Heart left ventricle (tissue), 16 donors: Measurements from ENCODE around the gene FAM168B. TPM values are rescaled to one million over a fixed set of nuclear protein-coding genes. Genes with fewer than 3 reads are reported as not detected.

ENCODE experiments used
- ATAC-seq, 4 donors: fragments of 200-7000 bp; cut with Tn5 transposase; one replicate each; pipeline ENCODE4 v1.9.1; 2020 to 2022; ENCODE audit warnings: moderate library complexity in 4 of 4, mild to moderate bottlenecking in 3 of 4, moderate number of reproducible peaks in 1 of 4
- DNase-seq, 5 donors: peaks; one replicate each; pipeline ENCODE4 v3.0.0-alpha.2; 2020
- H3K27ac ChIP-seq, 12 donors: fragments of 200-600 bp; sonication (generic) in 4 of 12; one replicate each; pipeline versions ENCODE4 v1.5.0 to v1.8.0; 2016 to 2022; ENCODE audit warnings: mild to moderate bottlenecking in 2 of 12
- H3K27me3 ChIP-seq, 9 donors: fragments of 200-600 bp; sonication (generic) in 2 of 9; one replicate each; pipeline versions ENCODE4 v1.5.1 to v1.8.0; 2016 to 2022; ENCODE audit warnings: mild to moderate bottlenecking in 3 of 9
- H3K36me3 ChIP-seq, 9 donors: fragments of 200-600 bp; sonication (generic) in 2 of 9; one replicate each; pipeline versions ENCODE4 v1.5.0 to v1.8.0; 2018 to 2022; ENCODE audit warnings: mild to moderate bottlenecking in 2 of 9
- H3K4me1 ChIP-seq, 12 donors: fragments of 200-600 bp; sonication (generic) in 4 of 12; one replicate each; pipeline versions ENCODE4 v1.5.0 to v1.8.0; 2016 to 2022; ENCODE audit warnings: mild to moderate bottlenecking in 3 of 12
- H3K4me3 ChIP-seq, 12 donors: fragments of 200-600 bp; sonication (generic) in 4 of 12; one replicate each; pipeline versions ENCODE4 v1.5.0 to v1.8.0; 2017 to 2022; ENCODE audit warnings: mild to moderate bottlenecking in 9 of 12, moderate library complexity in 4 of 12
- H3K9me3 ChIP-seq, 12 donors: fragments of 200-600 bp; sonication (generic) in 4 of 12; one replicate each; pipeline versions ENCODE4 v1.5.0 to v1.8.0; 2016 to 2022; ENCODE audit warnings: mild to moderate bottlenecking in 1 of 12
- POLR2A ChIP-seq, 2 donors: fragments of 450-650 bp; IDR thresholded peaks; one replicate each; pipeline ENCODE4 v1.6.1; 2017; ENCODE audit warnings: antibody characterized with exemption in 2 of 2, mild to moderate bottlenecking in 2 of 2, moderate library complexity in 2 of 2
- WGBS, 4 donors: extraction: QIAGEN DNeasy Blood & Tissue Kit in 2 of 4; methylation state at CpG; one replicate each; pipeline versions ENCODE4 v1.1.5 to v1.1.7; 2013 to 2018; 5-methylcytosine and 5-hydroxymethylcytosine counted together
- intact Hi-C, 10 donors: fragments of 100-400 bp; cut with DNase I; formaldehyde crosslinking; loops; one replicate each; pipeline versions ENCODE4 v1.11.1 to v1.14.2; 2022
- polyA plus RNA-seq, 2 donors: library from polyadenylated mRNA; stranded (reverse); fragments of 200-250 nt; gene quantifications; one replicate each; pipeline ENCODE4 v1.2.3, GENCODE V29; 2013
- total RNA-seq, 9 donors: library from RNA; depleted of rRNA in 2 of 9; stranded (reverse); fragments of >200 nt in 2 of 9; fragmentation: NEBNext Ultra II Directional in 3 of 9; extraction: Animal tissue kit (Norgen Biotek cat#: 25700) in 3 of 9; gene quantifications; one replicate each; pipeline versions ENCODE4 v1.1.0 to v1.2.4, GENCODE V29; 2016 to 2023
- TF ChIP-seq, protein P1 (sequence below), 12 donors: fragments of 200-600 bp; sonication (generic) in 4 of 12; IDR thresholded peaks; one replicate each; pipeline versions ENCODE4 v1.5.0 to v1.8.0; 2018 to 2022; ENCODE audit warnings: antibody characterized with exemption in 12 of 12, mild to moderate bottlenecking in 5 of 12
- donor health status: ischemic (EF 13 %, LVEDD 7.1; RV severe dilation, severe dysfunction).
- donor health status: healthy with polysubstance abuse.
- donor health status: DM: no; HTN: yes; CAD: no.
- donor health status: DM: no; HTN: no; CAD: no.
- donor health status: ischemic (EF 25% LVEDD 6.9; RV normal size, moderate dysfunction).
- donor health status: ischemic (EF 25% LVEDD 5.7; RV mildly dilated, moderate dysfunction).
- donor health status: healthy.
- donor health status: DM: yes; HTN: yes; CAD: no.
- donor health status: ischemic (EF 35%, LVEDD 5.7; RV mildly dilated, moderate dysfunction).
- donor health status: nonischemic (EF 11% LVEDD 7.7; RV severe dilation, severe dysfunction).
- donor health status: DM: yes; HTN: yes; CAD: no.
- donor health status: PGD.
- donor health status: ischemic (EF 29% LVEDD 5.4; RV normal size, mild dysfunction).
- donor health status: nonischemic (EF 23%, LVEDD 6.1; RV moderate dilation, normal function).

FAM168B gene
- total and polyA plus RNA-seq, 11 donors = 23.0 to 174 (median 86.9) TPM

DNA sequence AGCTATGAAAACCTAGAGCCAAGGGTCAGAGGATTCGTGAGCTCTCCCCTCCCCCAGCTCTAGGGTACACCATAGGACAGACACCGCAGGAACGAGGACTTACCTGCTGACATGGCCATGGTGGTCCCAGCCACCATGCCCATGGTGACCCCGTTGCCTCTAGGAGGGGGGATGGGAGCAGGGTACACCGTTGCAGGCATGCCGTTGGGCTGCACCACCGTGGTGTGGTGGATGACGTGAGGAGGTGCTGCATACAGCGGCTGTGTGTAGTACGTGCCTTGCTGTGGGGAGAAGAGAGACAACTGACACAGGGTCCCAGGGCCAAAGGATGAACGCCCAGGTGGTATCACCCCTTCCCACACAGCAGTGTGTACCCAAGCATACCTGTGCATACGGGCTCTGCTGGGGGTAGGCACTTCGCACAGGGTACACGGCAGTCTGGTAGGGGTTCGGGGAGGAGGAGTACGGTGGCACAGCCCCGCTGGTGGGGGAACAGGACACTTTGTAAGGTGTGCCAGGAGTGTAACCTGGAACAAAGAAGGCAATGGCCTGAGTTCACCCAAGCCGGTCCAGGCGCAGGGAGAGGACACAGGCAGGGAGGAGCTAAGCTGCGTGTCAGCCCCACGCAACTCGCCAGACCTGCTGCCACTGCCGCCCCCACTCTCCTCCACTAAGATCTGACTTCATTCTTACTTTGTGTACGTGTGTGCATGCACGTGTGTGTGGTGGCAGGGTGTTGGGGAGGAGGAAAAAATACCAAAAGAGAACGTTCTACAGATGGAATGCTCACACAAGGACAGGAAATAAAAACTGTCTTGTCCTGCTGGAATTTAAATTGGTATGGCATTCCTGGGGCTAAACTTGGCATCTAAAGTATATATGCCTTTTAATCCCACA is 37.8 kb downstream of the FAM168B start:
- intact Hi-C loops = no loop called here
- H3K4me1 ChIP-seq = peaks cover 0 to 38% (median 15%) of the 10 kb centered on the region in 12 donors
- no peaks in the 10 kb centered on the region for H3K27me3 ChIP-seq
- H3K4me3 ChIP-seq = no peak overlapping the region
- DNase-seq (no peak), ATAC-seq (peak in 3 of 4 donors; percentile 19 to 47 (median 36))
- WGBS, 4 donors = 87 to 92% (median 91%) methylated on average over 18 to 26 of the region's 26 CpGs
- peaks cover 8 to 98% (median 86%) of the 10 kb centered on the region in 9 donors for H3K36me3 ChIP-seq
- no peaks in the 10 kb centered on the region for H3K9me3 ChIP-seq
- H3K27ac ChIP-seq = no peak overlapping the region
- TF ChIP-seq, protein P1, sequence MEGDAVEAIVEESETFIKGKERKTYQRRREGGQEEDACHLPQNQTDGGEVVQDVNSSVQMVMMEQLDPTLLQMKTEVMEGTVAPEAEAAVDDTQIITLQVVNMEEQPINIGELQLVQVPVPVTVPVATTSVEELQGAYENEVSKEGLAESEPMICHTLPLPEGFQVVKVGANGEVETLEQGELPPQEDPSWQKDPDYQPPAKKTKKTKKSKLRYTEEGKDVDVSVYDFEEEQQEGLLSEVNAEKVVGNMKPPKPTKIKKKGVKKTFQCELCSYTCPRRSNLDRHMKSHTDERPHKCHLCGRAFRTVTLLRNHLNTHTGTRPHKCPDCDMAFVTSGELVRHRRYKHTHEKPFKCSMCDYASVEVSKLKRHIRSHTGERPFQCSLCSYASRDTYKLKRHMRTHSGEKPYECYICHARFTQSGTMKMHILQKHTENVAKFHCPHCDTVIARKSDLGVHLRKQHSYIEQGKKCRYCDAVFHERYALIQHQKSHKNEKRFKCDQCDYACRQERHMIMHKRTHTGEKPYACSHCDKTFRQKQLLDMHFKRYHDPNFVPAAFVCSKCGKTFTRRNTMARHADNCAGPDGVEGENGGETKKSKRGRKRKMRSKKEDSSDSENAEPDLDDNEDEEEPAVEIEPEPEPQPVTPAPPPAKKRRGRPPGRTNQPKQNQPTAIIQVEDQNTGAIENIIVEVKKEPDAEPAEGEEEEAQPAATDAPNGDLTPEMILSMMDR (IDR thresholded peaks at IDR 0.05) = no peak
- no peak for TF ChIP-seq POLR2A (IDR thresholded peaks at IDR 0.05)

DNA sequence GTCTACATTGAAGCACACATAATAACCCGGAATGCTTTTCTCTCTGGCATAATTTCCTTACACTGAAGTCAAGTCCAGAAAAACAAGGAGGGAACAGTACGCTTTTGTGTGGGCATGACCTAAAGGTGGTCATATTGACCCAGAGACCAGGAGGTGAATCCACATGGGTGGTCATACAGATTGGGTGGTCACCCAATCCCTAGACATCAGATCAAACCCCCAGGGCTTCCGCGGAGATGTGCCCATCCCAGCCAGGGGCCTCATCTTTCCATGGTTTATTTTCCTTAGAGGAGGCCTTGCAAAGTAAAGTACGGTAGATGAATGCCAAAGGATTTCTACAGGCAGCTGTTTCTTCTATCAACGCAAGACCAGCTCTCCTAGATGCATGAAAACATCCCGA is 38.8 kb downstream of the FAM168B start:
- WGBS, 4 donors = 89 to 94% (median 93%) methylated on average over 7 of the region's 7 CpGs
- Histone ChIP-seq H3K4me1 (peaks cover 0 to 38% (median 15%) of the 10 kb centered on the region in 12 donors), H3K27ac (no peak overlapping the region), H3K36me3 (peaks cover 8 to 98% (median 86%) of the 10 kb centered on the region in 9 donors), H3K27me3 (no peaks in the 10 kb centered on the region), H3K9me3 (no peaks in the 10 kb centered on the region), H3K4me3 (no peak overlapping the region)
- no peak for ATAC-seq
- TF ChIP-seq POLR2A (IDR thresholded peaks at IDR 0.05) = no peak
- TF ChIP-seq, protein P1 (IDR thresholded peaks at IDR 0.05) = no peak
- intact Hi-C loops = no loop called here
- no peak for DNase-seq

DNA sequence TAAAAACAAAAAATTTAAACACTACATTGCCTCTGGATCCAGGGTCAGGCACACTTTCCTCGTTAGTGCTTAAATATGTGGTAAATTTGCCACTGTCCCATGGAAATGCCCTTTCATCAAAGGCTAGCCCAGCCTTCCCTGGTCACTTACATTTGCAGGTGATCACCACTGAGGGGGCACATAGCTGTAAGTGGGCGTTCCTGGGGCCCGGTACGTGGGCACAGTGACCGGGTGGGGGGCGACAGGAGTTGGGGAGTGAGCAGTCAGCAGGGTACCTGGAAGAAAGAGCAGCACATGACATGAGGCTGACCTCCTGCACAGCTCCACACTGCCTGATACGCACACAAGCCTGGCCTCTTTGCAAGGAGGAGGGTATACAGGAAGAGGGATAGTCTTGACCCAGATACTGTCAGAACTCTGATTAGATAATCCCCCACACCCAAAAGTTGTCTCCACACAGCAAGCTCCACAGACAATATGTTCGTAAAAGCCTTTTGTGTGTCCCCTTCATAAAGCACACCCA is 40.5 kb downstream of the FAM168B start:
- H3K36me3 ChIP-seq = peaks cover 8 to 100% (median 93%) of the 10 kb centered on the region in 9 donors
- TF ChIP-seq, protein P1 (IDR thresholded peaks at IDR 0.05) = no peak
- TF ChIP-seq POLR2A (IDR thresholded peaks at IDR 0.05) = no peak
- no peak for DNase-seq
- ATAC-seq = no peak
- intact Hi-C loops = no loop called here
- H3K27me3 ChIP-seq = no peaks in the 10 kb centered on the region
- H3K9me3 ChIP-seq = no peaks in the 10 kb centered on the region
- peaks cover 0 to 25% (median 13%) of the 10 kb centered on the region in 12 donors for H3K4me1 ChIP-seq
- no peak overlapping the region for H3K4me3 ChIP-seq
- 90 to 93% (median 90%) methylated on average over 8 of the region's 8 CpGs for WGBS, 4 donors
- no peak overlapping the region for H3K27ac ChIP-seq

DNA sequence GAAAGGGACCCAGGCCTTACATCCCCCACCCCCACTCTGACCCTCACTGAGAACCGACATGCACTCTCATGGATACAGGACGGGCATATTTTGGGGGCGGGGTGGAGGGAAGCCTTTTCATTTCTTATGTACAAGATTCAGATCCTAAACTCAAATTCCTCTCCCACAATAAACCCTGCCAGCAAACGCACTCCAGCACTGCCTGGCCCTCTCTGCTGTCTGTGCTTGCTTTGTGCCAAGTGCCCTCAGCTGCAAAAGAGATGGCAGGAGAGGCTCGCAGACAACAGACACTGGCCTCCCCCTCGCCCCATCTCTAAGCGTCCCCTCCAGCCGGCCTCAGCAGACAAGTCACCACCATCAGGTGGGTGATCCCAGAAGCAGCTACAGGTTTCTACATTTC is 42.4 kb downstream of the FAM168B start:
- WGBS, 4 donors = 83 to 92% (median 88%) methylated on average over 8 of the region's 8 CpGs
- no peak overlapping the region for H3K4me3 ChIP-seq
- ATAC-seq (no peak), DNase-seq (no peak)
- peaks cover 8 to 99% (median 89%) of the 10 kb centered on the region in 9 donors for H3K36me3 ChIP-seq
- H3K4me1 ChIP-seq = peaks cover 0 to 18% (median 4%) of the 10 kb centered on the region in 12 donors
- H3K27ac ChIP-seq = no peak overlapping the region
- TF ChIP-seq, protein P1 (IDR thresholded peaks at IDR 0.05) = no peak
- H3K27me3 ChIP-seq = no peaks in the 10 kb centered on the region
- H3K9me3 ChIP-seq = no peaks in the 10 kb centered on the region
- intact Hi-C loops = no loop called here
